ENCODE data around the gene GUSB. TPM values are rescaled to one million over a fixed set of nuclear protein-coding genes. Genes with fewer than 3 reads are reported as not detected.
"Not testable (repeated sequence)": the region's sequence is repeated elsewhere in the genome, so short reads cannot be mapped to it uniquely, and the experiment has no call there.

GUSB gene
- total RNA-seq, 1 donor from 2014 or later, result 18.3 TPM

DNA sequence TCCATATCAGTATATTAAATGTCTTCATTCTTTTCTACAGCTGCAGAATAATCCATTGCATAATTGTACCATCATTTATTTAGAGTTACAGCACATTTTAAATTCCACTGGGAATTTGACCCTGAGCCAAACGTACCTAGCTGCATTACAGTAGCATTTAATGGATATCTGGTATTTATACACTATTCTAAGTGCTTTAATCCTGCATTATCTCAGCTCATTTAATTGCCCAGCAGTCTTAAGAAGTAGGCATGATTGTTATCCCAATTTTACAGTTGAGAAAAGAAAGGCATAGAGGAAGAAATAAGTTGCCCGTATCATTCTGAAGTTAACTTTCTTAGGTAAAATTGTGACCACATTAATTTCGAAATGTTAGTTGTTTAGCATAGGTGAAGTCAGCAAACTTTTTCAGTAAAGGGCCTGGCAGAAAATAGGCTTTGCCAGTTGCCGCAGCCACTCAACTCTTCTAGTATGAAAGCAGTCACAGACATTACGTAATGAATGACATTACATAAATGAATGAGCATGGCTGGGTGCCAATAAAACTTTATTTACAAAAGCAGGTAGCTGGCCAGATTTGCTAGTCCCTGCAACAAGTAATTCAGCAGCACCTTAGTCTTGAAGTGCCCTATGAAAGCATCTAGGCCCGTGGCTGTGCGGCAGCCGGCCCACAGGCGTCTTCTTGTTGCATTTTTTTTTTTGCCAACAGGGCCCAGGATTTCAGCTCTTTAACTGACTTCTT, 30.0 kb downstream of the GUSB start:
- intact Hi-C loops (cut with DNase I), result no loop called here
- DNase-seq (ENCODE audit: missing footprints) (no peak), ATAC-seq (no peak)

DNA sequence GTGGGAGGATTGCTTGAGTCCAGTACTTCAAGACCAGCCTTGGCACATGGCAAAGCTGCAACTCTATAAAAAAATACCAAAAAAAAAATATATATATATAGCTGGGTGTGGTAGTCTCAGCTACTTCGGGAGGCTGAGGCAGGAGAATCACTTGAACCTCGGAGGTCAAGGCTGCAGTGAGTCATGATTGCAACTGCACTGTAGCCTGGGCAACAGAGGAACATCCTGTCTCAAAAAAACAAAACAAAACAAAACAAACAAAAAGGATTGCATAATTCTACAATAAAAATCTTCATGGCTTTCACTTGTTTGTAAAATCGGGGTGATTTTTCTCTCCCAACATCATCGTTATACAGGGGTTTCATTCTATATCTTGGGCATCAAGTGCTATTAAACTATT, 35.1 kb downstream of the GUSB start:
- intact Hi-C loops (cut with DNase I), result no loop called here
- ATAC-seq (no peak), DNase-seq (ENCODE audit: missing footprints) (no peak)

DNA sequence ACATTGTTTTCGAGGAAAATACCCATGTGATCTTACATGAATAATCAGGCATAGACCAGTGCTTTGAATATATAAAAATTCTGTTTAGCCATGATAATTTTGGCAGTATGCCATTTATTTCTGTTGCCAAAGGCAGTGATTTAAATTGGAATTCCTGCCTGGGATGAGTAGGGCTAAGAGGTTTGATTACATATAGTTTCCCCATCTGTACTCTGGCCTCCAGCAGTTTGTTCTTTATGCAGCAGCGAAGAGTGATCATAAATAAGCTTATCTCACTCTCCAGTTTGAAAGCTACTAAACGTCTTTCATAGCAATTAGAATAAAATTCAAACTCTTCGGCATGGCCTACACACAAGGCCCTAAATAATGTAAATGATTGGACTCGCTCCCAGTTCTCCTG, 36.2 kb downstream of the GUSB start:
- ATAC-seq; intact Hi-C loops (cut with DNase I); DNase-seq (ENCODE audit: missing footprints): not testable (repeated sequence)

DNA sequence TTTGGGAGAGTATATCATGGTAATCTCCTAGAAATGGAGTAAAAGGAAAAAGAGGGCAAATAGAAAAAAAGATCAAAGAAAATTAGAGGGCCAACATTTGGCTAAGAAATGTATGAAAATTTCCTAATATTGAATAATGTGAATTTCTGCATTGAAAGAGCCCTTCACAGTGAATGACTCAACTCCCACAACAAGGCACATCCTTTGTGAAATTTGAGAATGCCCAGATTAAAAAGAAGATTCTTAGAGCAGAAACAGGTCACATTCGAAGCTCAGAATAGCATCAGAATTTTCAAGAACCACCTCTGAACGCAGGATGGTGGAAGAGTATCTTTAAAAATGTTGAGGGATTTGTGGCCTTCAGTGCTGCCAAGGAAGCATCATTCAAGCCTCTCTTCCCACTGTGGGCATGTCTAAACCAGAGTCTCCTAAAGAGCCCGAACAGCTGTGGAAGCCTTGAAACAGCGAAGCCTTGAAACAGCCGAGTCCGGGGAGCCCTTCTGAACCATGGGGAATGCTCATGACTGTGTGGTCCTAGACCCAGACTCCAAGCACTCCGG, 43.6 kb downstream of the GUSB start:
- no peak for DNase-seq (ENCODE audit: missing footprints)
- intact Hi-C loops (cut with DNase I), result no loop called here
- no peak for ATAC-seq

DNA sequence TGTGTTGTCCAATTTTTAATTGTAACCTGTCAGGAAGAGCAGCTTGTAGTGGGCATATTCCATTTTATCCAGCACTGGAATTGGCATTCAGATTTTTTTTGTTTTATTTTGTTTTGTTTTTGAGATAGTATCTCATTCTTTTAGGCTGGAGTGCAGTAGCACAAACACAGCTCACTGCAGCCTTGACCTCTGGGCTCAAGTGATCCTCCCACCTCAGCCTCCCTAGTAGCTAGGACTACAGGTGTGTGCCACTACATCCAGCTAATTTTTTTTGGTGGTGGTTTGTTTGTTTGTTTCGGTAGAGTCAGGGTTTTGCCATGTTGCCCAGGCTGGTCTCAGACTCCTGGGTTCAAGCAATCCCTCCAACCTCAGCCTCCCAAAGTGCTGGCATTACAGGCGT, 44.7 kb downstream of the GUSB start:
- ATAC-seq, result no peak
- DNase-seq (ENCODE audit: missing footprints), result no peak
- intact Hi-C loops (cut with DNase I), result no loop called here

DNA sequence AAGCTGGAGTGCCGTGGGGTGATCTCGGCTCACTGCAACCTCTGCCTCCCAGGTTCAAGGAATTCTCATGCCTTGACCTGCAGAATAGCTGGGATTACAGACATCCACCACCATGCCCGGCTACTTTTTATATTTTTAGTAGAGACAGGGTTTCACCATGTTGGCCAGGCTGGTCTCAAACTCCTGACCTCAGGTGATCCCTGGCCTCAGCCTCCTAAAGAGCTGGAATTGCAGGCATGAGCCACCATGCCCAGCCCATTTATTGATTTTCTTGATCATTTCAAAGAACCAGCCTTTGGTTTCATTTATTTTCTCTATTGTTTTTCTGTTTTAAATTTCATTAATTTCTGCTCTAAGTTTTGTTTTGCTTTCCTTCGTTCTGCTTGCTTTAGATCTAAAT, 50.3 kb downstream of the GUSB start:
- no peak for DNase-seq (ENCODE audit: missing footprints)
- intact Hi-C loops (cut with DNase I), result no loop called here
- ATAC-seq, result no peak

DNA sequence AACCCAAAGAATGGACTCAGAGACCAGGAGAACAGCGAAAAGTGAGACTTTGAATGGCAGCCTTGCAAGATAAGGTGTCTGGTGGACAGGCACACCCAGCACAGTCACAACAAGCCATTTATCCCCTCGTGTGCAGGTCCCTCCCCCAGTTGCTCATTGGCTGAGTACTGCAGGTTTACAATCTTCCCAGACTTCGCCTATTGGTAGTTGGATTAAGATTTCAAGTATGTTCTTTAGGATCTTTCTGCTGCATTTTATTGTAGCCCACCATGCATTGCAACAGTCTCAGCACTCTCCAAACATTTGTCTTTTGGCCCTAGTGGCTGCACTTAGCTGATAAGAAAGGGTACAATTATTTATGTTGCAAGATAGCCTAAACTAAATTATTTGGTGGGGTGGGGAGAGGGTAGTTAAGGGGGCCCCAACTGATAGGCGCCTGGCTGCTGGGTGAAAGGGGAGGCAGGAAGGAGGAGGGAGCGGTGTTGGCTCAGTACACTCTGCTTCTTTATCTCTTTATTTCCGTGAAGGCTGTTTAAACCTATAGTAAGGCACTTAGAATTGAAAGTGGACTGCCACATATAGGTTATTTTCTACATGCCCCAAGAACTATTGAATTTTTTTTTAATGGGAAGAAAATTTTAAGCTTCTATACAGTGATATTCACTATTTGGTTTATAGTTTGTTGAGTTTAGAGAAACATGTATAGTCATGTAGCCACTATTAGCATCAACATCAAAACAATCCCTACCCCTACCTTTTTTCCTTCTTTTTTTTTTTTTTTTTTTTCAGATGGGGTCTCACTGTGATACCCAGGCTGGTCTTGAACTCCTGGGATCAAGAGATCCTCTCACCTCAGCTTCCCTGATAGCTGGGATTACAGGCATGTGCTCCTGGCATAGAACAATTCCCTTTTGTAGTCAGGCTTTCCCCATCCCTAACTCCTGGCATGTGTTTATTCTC, 54.2 kb downstream of the GUSB start:
- DNase-seq (ENCODE audit: missing footprints) (no peak), ATAC-seq (no peak)
- intact Hi-C loops (cut with DNase I), result no loop called here

DNA sequence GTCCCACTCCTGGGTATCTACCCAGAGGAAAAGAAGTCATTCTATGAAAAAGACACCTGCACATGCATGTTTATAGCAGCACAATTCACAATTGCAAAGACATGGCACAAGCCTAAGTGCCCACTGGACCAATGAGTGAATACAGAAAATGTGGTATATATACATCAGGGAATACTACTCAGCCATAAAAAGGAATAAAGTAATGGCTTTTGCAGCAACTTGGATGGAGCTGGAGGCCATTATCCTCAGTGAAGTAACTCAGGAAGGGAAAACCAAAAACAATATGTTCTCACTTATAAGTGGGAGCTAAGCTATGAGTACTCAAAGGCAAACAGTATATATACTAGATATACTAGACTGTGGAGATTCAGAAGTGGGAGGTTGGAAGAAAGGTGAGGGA, 55.4 kb downstream of the GUSB start:
- intact Hi-C loops (cut with DNase I), result no loop called here
- ATAC-seq (no peak), DNase-seq (ENCODE audit: missing footprints) (no peak)

DNA sequence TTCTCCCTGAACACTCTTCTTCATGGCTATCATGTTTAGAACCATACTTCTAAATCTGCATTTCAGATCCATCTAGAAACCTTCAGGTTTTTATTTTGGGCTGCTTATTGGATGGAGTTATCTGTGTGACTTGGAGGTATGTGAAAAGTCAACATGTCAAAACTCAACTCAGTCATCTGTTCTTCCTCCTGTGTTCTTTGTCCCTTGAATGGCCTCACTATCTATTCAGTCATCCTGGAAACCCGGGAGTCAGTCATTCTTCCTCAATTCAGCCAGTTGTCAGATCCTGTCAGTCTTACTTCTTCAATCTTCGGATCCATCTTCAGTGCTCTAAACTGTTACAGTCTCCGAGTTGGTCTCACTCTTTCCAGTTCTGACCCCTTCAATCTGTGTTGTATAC, 57.0 kb downstream of the GUSB start:
- DNase-seq (ENCODE audit: missing footprints) (no peak), ATAC-seq (no peak)
- intact Hi-C loops (cut with DNase I), result no loop called here

DNA sequence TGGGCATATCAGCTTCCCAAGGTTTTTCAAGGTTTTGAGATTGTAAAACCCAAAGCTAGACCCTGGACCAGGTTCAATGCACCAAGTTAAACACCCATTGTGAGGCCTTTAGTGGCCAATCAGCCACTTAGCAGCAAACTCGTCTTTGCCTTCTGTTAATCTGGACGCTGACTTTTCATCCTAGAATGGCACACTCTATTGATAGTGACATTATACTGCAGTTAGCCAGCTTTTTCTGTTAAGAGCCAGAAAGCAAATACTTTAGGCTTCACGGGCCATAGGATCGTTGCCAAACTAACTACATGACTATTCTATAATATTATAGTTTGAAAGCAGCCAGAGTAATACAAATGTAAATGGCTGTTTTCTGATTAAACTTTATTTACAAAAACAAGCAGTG, 57.8 kb downstream of the GUSB start:
- intact Hi-C loops (cut with DNase I), result no loop called here
- ATAC-seq (no peak), DNase-seq (ENCODE audit: missing footprints) (no peak)

DNA sequence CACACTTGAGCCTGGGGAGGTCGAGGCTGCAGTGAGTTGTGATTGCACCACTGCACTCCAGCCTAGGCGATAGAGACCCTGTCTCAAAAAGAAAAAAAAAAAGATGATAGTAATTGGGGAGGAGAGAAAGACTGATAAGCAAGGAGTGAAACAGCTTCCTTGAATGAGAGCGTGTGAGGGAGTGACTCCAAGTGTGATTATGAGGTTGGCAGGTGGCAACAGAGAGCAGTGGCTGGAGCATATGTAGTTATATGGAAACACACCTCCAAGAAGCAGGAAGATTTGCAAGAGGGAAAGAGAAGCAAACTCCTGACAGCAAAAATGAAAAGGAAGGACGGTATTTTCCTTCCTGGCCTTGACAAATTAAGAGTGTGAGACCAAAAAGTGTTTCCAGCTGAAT, 58.7 kb downstream of the GUSB start:
- ATAC-seq (no peak), DNase-seq (ENCODE audit: missing footprints) (no peak)
- intact Hi-C loops (cut with DNase I), result no loop called here

DNA sequence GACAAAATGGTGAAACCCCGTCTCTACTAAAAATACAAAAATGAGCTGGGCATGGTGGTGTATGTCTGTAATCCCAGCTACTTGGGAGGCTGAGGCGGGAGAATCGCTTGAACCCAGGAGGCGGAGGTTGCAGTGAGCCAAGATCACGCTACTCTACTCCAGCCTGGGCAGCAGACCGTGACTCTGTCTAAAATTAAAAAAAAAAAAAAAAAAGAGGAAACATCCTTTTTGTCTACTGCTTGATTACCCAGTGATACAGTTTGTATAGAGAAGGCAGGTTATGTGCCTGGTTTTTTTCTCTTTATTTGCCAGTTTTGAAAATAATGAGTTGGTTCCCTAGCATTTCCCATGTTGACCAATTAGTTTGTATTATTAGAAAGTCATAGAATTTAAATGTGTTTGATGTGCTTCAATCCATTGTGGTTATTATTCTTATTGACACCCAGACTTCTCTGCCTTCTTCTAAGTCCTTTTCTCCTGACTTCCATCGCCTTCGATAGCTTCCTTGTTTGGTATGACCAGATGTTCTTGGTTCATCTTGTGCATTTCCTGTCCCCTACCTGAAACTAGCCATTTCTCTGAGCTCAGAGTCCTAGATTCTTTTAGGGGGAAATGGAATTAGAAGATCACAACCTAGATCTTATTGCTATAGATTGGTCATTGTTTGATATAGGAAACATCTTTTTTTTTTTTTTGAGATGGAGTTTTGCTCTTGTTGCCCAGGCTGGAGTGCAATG, 65.9 kb downstream of the GUSB start:
- intact Hi-C loops (cut with DNase I), result no loop called here
- DNase-seq (ENCODE audit: missing footprints) (no peak), ATAC-seq (no peak)

DNA sequence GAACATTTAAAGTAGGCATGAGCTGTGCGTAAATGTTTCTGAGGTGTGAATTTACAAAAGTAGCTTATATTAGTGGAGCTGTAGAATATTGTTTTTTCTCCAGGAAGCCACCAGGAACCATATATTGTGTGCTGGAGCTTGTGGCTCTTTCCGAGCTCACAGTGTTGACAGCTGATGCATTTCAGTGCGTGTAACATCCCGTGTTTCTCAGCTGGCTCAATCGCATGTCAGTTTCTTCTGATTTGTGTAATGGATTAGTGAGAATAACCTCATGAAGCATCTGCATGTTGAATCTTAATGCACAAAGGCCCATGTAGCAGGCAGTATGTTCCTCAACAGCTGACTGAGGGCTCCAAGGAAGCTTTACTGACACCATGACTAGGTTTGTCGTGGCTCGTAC, 69.8 kb downstream of the GUSB start:
- ATAC-seq (no peak), DNase-seq (ENCODE audit: missing footprints) (no peak)
- intact Hi-C loops (cut with DNase I), result no loop called here

Other genes starting within 250 kb of the GUSB start
- gene VKORC1L1, start 109.1 kb downstream of the GUSB start, total RNA-seq, result 20.8 TPM
- 11.8 TPM for gene ASL, start 93.6 kb upstream of the GUSB start, total RNA-seq
- gene CRCP, start 132.6 kb upstream of the GUSB start, total RNA-seq, result 23.6 TPM
- 6.5 TPM for gene TPST1, start 223.1 kb upstream of the GUSB start, total RNA-seq